ENCODE results near the gene SLC26A11. TPM values are rescaled to one million over a fixed set of nuclear protein-coding genes. Genes with fewer than 3 reads are reported as not detected.
A peak's percentile ranks its signal among the peaks of the same experiment; 100 is the strongest.

SLC26A11 gene
- total and polyA plus RNA-seq, 2 of the 13 experiments (the other 11 are each of a cell fraction or from before 2014, with no cell fraction given), result 8.7 to 13.2 TPM

- TF ChIP-seq ZNF496 (CRISPR knock-in tag; IDR thresholded peaks at IDR 0.05; ENCODE audit: insufficient replicate concordance) (no peak), ZNF737 (CRISPR knock-in tag; IDR thresholded peaks at IDR 0.05; ENCODE audit: borderline replicate concordance) (no peak), AFF4 (CRISPR knock-in tag; IDR thresholded peaks at IDR 0.05) (no peak), ZNF609 (CRISPR knock-in tag; IDR thresholded peaks at IDR 0.05; ENCODE audit: borderline replicate concordance) (peak; percentile 79; the same call in 1 of the 2 replicates), ZNF770 (CRISPR knock-in tag; IDR thresholded peaks at IDR 0.05) (no peak), U2AF2 (IDR thresholded peaks at IDR 0.05; ENCODE audit: low read depth, low read length) (no peak), SP1 (IDR thresholded peaks at IDR 0.05) (no peak), SP1 (CRISPR knock-in tag; IDR thresholded peaks at IDR 0.05) (0 out of 2 replicates have a peak, but pooled peaks have one; percentile 14), ZNF264 (CRISPR knock-in tag; IDR thresholded peaks at IDR 0.05) (no peak), NCOA1 (CRISPR knock-in tag; IDR thresholded peaks at IDR 0.05) (no peak), ZKSCAN1 (IDR thresholded peaks at IDR 0.05; ENCODE audit: low read length) (peak; percentile 100), ZNF724P (CRISPR knock-in tag; IDR thresholded peaks at IDR 0.05; ENCODE audit: borderline replicate concordance) (no peak), ZNF605 (CRISPR knock-in tag; IDR thresholded peaks at IDR 0.05) (no peak; the same call in 1 of the 2 replicates), TBX3 (IDR thresholded peaks at IDR 0.05; ENCODE audit: borderline replicate concordance) (no peak), CBX2 (IDR thresholded peaks at IDR 0.05; ENCODE audit: low read depth, low read length) (no peak), CBX2 (CRISPR knock-in tag; IDR thresholded peaks at IDR 0.05; ENCODE audit: low read depth) (no peak), ZBTB44 (CRISPR knock-in tag; IDR thresholded peaks at IDR 0.05) (no peak)
Observed at GRCh38 chr17:80195671-80196529, 24.3 kb upstream of the SLC26A11 start (continued).

Data from HepG2 (cell line).